ENCODE data around the gene EIPR1. TPM values are rescaled to one million over a fixed set of nuclear protein-coding genes. Genes with fewer than 3 reads are reported as not detected.
A peak's percentile ranks its signal among the peaks of the same experiment; 100 is the strongest.

Gene EIPR1
- total and polyA plus RNA-seq, 2 of the 4 experiments (the other 2 are of a cell fraction): 46.5 to 67.4 TPM

DNA sequence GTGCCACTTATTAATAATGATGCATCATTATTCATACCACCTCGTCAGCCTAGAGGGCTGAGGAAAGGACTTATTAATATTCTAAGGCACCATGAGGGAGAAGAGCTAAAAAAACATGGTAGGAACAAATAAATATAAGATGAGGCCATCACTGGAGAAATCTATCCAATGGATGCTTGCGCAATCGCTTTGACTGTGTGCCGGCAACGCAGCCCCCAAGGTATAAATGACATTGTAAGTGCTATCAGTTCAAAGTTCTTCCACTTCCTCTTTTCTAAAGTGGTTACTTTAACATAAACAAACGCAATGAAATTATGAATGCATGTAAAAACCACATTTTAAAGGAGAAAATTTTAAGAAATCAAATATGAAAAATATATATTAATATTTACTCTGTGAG is 164.6 kb downstream of the EIPR1 start:
- WGBS, 2 experiments (ENCODE audit: extremely low coverage in 2 of 2, insufficient read length in 1 of 2): no CpG with 5 or more reads among the region's 6 CpGs
- H3K14ac ChIP-seq (replicated peaks; ENCODE audit: low read depth, low read length): no peak overlapping the region
- H3K4me3 ChIP-seq (ENCODE audit: insufficient read depth, low read depth, low read length): no peak overlapping the region
- H2BK15ac ChIP-seq (ENCODE audit: low read depth, low read length): no peak overlapping the region
- no peak overlapping the region for H4K8ac ChIP-seq (ENCODE audit: low read depth in 2 of 2, low read length in 2 of 2)
- H2BK20ac ChIP-seq (ENCODE audit: low read depth, low read length): no peak overlapping the region
- no peak for DNase-seq
- H2BK5ac ChIP-seq (ENCODE audit: low read depth, low read length, poor library complexity, severe bottlenecking): no peak overlapping the region
- H3K27ac ChIP-seq (ENCODE audit: insufficient read depth, low read length): no peak overlapping the region
- H4K5ac ChIP-seq (ENCODE audit: low read depth, low read length): no peak overlapping the region
- no peak overlapping the region for H2AFZ ChIP-seq (replicated peaks; ENCODE audit: low read length, poor library complexity)
- no peak overlapping the region for H3K4me2 ChIP-seq (ENCODE audit: low read depth, low read length)
- H3K4me1 ChIP-seq (ENCODE audit: control insufficient read depth, insufficient read depth, low read length): no peaks in the 10 kb centered on the region
- H3K79me1 ChIP-seq (ENCODE audit: low read depth in 1 of 2, low read length in 2 of 2): peaks cover 2 to 3% of the 10 kb centered on the region in 2 experiments; a peak in 1 of 4 replicates
- H2BK120ac ChIP-seq (ENCODE audit: low read depth, low read length): no peak overlapping the region
- H4K20me1 ChIP-seq (ENCODE audit: insufficient read depth, low read length): no peaks in the 10 kb centered on the region
- no peaks in the 10 kb centered on the region for H3K9me3 ChIP-seq (ENCODE audit: control insufficient read depth, insufficient read depth, low read length)
- H3K23ac ChIP-seq (ENCODE audit: low read depth, low read length): no peak overlapping the region
- ChIA-PET POLR2A (ENCODE audit: unreplicated experiment) (no interaction called here), CTCF (no interaction called here)
- peak; percentile 89 for TF ChIP-seq CEBPB (IDR thresholded peaks at IDR 0.05; ENCODE audit: low read depth, low read length)
- TF ChIP-seq RCOR1 (IDR thresholded peaks at IDR 0.05; ENCODE audit: insufficient replicate concordance, low read length): no peak
- no peak for TF ChIP-seq FOS (IDR thresholded peaks at IDR 0.05; ENCODE audit: low read depth, low read length)
- no peak for ATAC-seq (ENCODE audit: low read depth)
- in situ Hi-C loops (cut with MboI; ENCODE audit: low sequenced_read_pairs) (no loop called here), dilution Hi-C loops (cut with HindIII; ENCODE audit: low sequenced_read_pairs, unreplicated experiment) (no loop called here), intact Hi-C loops (cut with micrococcal nuclease) (no loop called here)
- no peak overlapping the region for H3K9ac ChIP-seq (ENCODE audit: low read depth, low read length)
- no peak overlapping the region for H2AK9ac ChIP-seq (replicated peaks; ENCODE audit: low read depth, low read length, poor library complexity)
- no peak overlapping the region for H4K91ac ChIP-seq (ENCODE audit: insufficient read depth, low read depth, low read length)
- no peak overlapping the region for H2AK5ac ChIP-seq (ENCODE audit: low read depth, low read length)
- no peaks in the 10 kb centered on the region for H3K27me3 ChIP-seq (ENCODE audit: control insufficient read depth, insufficient read depth, low read length)
- no peak overlapping the region for H3K4ac ChIP-seq (ENCODE audit: low read depth, low read length)
- no TSS peak for BruUV-seq (replicated peaks)
- H3K36me3 ChIP-seq (ENCODE audit: control insufficient read depth, insufficient read depth, low read length): peaks cover 3% of the 10 kb centered on the region
- H3K56ac ChIP-seq (ENCODE audit: extremely low read depth, insufficient read depth, low read length): no peak overlapping the region
- H3K18ac ChIP-seq (ENCODE audit: low read depth, low read length): no peak overlapping the region
- no peaks in the 10 kb centered on the region; the same call in 1 of the 2 replicates for H3K9me1 ChIP-seq (ENCODE audit: insufficient read depth, low read length)

All from IMR-90 (cell line).